Measurements from ENCODE around the gene ING5.

ING5 gene

DNA sequence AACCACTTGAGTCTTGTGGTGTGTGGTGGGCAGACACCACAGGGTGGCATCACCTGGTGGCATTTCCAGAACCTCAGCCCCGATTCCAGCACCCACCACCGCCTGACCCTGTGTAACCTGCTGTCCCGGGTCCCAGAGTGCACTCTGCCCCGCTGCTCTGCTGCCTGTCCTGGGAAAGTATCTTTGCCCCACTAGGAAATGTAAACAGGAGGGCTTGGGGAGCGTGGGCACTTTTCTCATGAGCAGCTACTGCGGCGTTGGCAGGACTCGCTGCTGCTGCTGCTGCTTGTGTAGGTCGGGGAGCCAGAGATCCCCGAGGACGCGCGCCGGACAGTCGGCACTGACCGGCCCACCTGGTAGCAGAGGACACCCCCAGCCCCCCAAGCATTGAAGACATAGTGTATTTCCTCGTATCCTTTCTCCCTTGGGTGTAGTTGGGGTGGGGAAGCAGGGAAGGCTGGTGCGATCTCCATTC is 28.6 kb upstream of the ING5 start:
- no peak for DNase-seq

DNA sequence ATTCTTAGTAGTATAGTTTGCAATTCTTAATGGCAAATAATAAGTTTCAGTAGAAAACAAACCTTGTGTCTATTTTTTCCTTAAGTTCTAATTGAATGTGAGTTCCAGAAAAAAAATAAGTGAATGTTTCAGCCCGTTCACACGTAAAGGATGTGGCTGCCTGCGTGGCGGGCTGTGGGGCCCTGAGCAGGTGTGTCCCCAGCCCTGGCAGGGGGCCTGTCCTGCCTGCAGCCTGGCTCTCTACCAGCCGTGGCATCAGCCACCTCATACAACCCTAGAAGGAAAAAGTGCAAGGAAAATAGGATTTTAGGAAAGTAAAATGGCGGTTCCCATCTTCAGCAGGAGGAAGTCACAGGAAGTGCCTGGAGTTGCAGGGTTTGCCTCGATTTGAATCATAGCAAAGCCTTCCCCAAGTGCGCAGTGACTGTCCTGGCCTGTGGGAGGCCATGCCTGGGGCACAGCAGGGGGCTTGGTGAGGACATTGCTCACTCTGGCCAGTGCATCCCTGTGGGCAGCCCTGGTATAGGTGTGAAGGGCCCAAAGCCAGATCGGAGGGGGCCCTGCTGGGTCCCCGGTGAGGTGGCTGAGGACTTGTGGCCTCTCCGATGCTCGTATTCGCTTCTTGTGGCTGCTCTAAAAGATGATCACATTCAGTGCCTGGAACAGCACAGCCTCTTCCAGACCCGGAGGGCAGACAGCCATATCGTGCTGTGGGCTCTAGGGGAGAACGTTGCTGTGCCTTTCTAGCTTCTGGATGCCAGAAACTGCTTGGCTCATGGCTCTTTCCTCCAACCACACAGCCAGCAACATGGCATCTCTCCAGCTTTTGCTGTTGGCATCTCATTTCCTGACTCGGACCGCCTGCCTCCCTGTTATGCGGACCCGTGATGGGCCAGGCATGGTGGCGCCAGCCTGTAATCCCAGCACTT is 27.8 kb upstream of the ING5 start:
- DNase-seq = no peak

DNA sequence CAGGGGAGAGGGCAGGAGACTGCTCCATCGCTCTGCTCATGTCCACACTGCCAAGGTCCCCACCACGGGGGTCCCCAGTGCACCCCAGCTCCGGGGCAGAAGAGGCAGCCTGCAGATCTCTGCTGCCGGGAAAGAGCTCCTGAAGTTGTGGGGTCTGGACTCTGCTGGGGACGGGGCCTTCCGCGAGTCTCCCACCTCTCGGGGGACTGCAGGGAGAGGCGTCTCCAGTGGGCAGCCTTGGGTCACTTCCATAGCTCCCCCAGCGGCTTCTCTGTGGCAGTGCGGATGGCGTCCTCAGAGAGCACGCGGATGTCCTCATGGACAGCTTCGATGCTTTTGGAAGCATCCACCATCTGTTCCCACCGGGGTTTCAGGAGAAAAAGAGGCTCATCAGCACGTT is 26.0 kb upstream of the ING5 start:
- DNase-seq = no peak

GRCh38 chr2:241676665-241677064 is 25.2 kb upstream of the ING5 start:
- no peak for DNase-seq

GRCh38 chr2:241677392-241677791 is 24.4 kb upstream of the ING5 start:
- no peak for DNase-seq

DNA sequence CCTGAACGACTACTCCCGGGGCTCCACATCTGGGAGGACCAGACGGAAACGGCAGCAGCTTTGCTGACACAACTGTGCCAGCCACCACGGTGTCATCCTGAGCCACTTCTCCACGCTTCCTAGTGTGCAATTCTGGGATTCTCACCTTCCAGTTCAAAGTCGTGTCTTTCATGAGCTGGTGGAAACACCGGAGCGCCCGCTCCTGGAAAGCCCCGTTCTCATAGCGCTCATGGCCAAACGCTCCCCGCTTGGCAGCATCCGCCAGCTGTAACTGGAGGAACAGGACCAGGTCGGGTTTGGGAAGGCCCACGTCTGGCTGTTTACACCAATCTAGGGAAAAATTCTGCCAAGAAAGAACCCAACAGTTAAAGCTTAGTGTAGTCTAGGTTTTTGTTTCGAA is 23.5 kb upstream of the ING5 start:
- no peak for DNase-seq

DNA sequence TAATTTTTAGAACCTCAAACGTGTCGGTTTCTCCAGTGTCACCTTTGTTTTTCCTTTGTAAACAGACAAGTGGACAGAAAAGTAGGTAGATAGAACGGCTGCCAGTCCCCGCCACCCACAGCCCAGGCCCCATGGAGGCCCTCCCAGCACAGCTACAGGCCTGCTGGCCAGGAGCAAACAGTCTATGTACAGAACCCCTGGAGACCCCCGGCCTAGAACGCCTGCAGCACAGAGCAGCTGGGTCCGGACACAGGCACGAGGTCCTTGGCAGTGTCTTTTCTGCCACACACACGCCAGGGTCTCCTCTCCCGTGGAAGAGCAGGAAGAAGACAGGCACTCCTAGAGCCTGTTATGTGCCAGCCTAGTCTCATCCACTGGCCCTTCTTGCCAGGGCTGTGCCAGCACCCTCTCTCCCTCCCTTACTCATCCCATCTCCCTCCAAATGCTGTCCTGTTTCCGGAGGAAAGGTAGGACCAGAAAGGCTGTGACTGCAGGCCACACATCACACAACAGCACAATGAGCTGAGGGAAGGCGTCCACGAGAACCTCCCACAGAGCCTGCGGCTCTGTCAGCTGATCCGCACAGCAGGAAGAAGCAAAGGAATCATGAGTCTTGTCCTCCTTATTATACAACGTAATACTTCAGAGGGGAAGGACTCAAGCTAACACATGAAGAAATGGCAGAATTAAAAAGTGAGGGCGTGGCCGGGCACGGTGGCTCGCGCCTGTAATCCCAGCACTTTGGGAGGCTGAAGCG is 22.9 kb upstream of the ING5 start:
- no peak for DNase-seq

- no peak for DNase-seq
Measured at GRCh38 chr2:241680044-241680443, 21.8 kb upstream of the ING5 start.

DNA sequence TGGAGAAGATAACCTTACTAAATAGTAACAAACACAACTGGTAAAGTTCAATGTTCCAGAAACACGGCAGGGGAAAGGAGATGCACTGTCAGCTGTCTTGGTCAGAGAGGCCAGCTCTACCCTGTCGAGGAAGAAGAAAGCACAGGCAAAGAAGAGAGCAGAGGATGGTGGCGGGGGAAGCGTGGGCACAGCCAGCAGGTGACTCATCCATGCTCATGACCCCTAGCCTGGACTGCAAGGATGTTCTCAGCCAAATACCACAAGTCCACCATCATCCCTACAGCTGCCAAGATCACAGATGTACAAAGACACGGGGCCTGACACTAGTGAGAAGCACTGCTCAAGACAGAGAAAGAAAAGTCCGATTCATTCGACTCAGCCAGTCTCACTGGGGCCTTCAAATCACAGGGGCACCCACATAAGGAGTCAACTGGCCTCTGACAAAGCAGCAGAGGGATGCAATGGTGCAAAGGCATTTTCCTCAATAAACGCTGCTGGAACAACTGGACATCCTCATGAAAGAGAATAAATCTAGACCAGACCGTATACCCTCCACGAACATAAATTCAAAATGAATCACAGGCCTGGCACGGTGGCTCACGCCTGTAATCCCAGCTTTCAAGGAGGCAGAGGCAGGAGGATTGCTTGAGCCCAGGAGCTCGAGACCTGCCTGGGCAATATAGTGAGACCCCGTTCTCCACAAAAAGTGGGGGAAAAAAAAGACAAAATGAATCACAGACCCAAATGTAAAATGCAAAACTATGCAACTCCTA is 20.8 kb upstream of the ING5 start:
- DNase-seq = no peak

DNA sequence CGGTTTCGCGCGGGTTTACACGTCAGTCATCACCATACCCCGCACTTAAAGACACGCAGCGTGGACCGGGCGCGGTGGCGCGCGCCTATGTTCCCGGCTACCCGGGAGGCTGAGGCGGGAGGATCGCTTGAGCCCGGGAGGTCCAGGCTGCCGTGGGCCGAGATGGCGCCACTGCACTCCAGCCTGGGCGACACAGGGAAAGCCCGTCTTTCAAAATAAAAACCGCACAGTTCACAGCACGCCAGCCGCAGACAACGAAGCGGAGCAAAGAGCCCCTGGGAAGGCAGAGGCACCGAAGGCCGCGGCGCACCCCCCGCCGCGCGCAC is 15.6 kb upstream of the ING5 start:
- no peak for DNase-seq

- DNase-seq = peak; percentile 92 to 95
Measured at GRCh38 chr2:241686650-241687425, 15.0 kb upstream of the ING5 start, which contains the start of gene DTYMK. Gene DTYMK (minus strand): TSS chr2:241686815. CDS start chr2:241686783, 32 bp downstream.

DNA sequence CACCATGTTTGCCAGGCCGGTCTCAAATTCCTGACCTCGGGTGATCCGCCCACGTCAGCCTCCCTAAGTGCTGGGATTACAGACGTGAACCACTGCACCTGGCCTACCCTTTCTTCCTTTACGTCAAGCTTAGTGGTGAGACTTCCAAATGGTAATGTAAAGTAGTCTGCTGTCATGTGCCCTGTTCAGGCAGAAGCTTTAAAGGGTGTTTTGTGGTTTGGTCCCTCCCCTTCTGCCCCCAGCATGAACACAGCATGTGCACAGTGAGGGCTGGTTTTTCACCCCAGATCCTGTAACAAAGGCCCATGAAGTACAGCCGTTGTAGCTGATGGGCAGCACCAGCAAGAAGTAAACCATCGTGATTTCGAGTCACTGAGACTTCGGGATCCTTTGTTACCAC is 12.5 kb upstream of the ING5 start:
- DNase-seq = no peak

DNA sequence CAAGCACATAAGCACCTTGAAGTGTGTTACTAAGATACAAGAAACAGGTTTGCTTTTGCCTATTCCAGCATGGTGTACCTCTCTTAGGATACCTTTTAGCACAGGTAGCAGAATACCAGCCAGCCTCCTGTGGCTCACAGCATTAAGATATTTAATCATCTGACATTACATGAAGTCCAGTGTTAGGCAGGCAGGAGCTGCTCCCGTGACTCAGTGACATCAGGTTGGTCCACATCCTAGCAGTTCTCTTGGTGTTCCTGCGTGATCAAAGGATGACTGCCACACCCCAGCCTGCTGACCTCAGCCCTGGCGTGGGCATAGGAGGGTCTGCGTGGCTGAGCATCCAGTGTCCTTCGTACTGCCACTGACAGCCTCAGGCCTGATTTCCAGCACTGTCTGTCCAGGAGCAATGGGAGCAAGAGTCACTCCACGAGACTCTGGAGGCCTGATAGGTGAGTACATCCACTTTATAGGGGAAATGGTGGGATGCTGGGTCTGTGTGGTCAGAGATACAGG is 11.6 kb upstream of the ING5 start:
- no peak for DNase-seq

DNA sequence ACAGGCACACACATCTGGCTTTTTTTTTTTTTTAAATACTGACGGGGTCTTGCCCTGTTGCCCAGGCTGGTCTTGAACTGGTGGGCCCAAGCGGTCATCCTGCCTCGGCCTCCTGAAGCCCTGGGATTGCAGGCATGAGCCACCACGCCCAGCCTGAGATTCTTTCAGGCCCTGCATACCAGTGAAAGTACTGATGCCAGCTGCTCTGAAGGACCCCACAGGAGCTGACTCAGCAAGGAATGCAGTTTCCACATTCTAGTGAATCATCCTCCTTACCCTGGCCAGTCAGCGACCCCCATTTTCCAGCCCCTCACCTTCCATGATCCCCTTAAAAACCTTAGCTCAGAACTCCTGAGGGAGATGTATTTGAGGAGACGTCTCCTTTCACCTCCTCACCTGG is 9.4 kb upstream of the ING5 start:
- no peak for DNase-seq

DNA sequence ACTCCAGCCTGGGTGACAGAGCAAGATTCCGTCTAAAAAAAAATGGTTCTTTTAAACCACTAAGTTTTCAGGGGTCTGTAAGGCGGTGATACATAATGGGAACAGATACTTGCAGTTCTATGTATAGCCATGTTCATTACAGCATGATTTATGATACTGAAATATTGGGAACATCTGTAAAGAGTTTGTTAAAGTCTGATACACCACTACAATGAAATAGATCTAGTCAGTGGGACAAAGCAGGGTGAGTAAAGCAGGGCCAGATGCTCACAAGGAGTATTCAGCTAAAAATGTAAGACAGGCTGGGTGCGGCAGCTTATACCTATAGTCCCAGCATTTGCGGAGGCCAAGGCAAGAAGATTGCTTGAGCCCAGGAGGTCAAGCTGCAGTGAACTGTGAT is 6.2 kb upstream of the ING5 start:
- no peak for DNase-seq

DNA sequence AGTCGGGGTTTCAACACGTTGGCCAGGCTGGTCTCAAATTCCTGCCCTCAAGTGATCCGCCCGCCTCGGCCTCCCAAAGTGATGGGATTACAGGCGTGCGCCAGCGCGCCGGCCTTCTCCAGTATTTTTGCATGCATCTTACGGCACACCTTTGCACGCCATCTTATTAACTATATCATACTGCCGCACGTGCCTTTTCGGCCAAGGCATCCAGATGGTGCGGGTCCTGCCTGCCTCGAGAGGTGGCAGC is 765 bp upstream of the ING5 start:
- DNase-seq = no peak

GRCh38 chr2:241702155-241703031 is 554 bp downstream of the ING5 start:
- DNase-seq = peak; percentile 89 to 91

GRCh38 chr2:241703032-241703604 is 1.3 kb downstream of the ING5 start:
- no peak for DNase-seq

- DNase-seq = no peak
Measured at GRCh38 chr2:241706537-241706936, 4.7 kb downstream of the ING5 start.

DNA sequence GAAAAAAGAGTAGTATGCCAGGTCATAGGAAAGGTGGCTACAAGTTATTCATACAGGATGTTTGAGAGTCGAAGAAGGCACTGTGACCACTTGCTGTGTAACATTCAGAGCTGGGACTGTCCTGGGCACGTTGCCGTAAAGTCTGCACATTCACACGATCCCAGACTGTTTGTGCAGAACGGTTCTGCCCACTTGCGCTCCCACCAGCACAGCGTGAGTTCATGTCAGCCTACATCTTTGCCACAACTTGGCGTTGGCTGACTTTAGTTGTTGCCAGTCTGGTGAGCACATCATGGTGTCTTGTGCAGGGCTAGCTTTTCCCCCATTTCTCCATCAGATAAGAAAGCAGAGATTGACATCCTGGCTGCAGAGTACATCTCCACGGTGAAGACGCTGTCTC is 7.0 kb downstream of the ING5 start:
- no peak for DNase-seq

DNA sequence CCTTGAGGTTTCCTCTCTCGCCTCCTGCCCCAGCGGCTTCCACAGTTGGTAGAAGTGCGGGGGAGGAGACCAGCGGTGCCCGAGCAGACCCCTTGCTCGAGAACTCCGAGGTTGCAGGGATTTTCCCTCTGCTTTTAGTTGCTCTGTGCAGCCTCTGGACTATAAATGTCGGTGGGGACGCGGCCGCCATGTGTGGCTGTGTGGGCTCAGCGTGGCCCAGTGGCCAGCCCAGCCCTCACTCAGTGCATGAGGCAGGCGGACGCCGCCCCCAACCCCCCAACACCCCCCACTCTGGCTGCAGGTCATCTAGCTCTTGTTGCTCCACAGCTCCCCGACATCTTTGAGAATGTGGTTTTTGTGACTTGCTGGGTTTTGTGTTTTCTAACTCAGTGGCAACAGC is 17.3 kb downstream of the ING5 start:
- DNase-seq = no peak
